GM12872 (cell line): ENCODE measurements around the gene PDLIM5.

Experiments used
- CTCF ChIP-seq: IDR thresholded peaks from 3 replicates; pipeline ENCODE4 v1.5.1; 2011; ENCODE audit warnings: low read depth, mild to moderate bottlenecking, low read length, moderate library complexity; ENCODE audit not compliant: insufficient read depth

PDLIM5 gene

GRCh38 chr4:94648699-94649098 lies 197.0 kb downstream of the PDLIM5 start:
- TF ChIP-seq CTCF = no peak

DNA sequence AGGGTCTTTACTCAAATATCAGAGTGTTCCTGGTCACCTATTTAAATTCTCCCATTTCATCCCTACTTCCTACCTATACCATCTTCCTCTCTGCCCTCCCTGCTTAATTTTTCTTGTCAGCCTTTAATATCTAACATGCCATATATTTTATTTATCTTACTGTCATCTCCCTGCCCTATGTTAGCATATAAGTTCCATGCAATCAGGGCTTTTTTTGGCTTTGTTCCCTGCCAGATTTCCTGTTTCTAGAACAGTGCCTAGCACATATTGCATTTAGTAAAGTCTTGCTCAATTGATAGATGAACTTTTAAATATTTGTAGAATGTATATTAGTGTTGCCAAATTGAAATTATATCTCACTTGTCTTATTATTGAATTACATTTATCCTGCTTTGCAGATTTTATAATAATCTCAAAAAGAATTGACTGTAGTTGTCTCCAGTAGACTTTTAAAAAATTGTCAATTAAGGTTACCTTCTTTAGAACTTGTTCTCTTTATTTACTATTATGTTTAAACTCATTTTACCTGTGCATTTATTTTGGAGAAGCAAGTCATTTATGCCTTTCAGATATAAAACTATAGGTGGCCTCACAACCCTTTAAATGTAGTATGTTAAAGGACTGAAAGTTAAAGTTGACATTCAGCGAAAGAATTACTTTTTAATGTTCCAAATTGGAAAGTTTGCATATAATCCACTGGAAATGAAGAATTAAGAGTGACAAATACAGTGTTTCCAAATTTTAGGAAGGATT lies 197.8 kb downstream of the PDLIM5 start:
- TF ChIP-seq CTCF = no peak

- TF ChIP-seq CTCF = no peak
These were observed 198.4 kb downstream of the PDLIM5 start for GRCh38 chr4:94650134-94650495.

- TF ChIP-seq CTCF = no peak
These were observed 198.9 kb downstream of the PDLIM5 start for GRCh38 chr4:94650690-94651089.

DNA sequence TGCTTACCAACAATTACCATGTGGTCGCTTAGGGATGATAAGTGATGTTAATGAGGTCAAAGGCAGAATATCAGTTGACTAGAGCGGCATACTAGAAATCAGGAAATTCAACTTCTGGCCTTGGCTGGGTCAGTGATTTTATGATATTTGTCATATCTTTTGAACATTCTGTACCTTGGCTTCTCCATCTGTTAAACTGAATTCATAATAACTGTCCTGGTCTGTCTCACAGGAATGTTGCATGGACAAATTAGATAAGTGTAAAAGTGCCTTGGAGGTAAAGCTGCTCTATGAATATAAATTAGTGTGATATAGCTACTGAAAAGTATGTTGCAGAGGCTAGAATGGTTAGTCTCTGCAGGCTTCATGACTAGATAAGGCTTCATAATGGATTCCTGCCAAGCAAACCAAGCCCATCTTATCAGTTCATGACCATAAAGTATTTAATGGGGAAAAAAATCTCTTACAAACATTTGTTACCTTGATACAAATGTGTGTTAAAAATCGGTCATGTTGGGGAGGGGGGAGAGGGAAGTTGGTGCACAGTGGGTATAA lies 201.4 kb downstream of the PDLIM5 start:
- TF ChIP-seq CTCF = no peak

GRCh38 chr4:94653984-94654609 lies 202.4 kb downstream of the PDLIM5 start:
- TF ChIP-seq CTCF = no peak

GRCh38 chr4:94654714-94655113 lies 203.0 kb downstream of the PDLIM5 start:
- TF ChIP-seq CTCF = no peak
